Keratinocyte (primary cell): ENCODE results near the gene SLC25A52.

Source experiments
- EZH2 ChIP-seq: IDR thresholded peaks from one replicate; pipeline ENCODE4 v1.6.1; 2012; ENCODE audit warnings: inconsistent platforms, mild to moderate bottlenecking, low read length, moderate library complexity
- TF ChIP-seq, protein P1 (sequence below), 3 experiments: IDR thresholded peaks in 1 of 3; conservative IDR thresholded peaks in 1 of 3; optimal IDR thresholded peaks in 1 of 3; 2 replicates in 2 of 3; 3 replicates in 1 of 3; pipeline versions ENCODE3 to v1.5.1; 2011; ENCODE audit warnings: low read length in 3 of 3, mild to moderate bottlenecking in 3 of 3, moderate library complexity in 2 of 3, control low read depth in 1 of 3, inconsistent platforms in 1 of 3; ENCODE audit not compliant: insufficient read depth in 2 of 3; ENCODE audit errors: extremely low read depth in 1 of 3

GRCh38 chr18:31801078-31801477 is 40.4 kb upstream of the SLC25A52 start:
- TF ChIP-seq, protein P1, sequence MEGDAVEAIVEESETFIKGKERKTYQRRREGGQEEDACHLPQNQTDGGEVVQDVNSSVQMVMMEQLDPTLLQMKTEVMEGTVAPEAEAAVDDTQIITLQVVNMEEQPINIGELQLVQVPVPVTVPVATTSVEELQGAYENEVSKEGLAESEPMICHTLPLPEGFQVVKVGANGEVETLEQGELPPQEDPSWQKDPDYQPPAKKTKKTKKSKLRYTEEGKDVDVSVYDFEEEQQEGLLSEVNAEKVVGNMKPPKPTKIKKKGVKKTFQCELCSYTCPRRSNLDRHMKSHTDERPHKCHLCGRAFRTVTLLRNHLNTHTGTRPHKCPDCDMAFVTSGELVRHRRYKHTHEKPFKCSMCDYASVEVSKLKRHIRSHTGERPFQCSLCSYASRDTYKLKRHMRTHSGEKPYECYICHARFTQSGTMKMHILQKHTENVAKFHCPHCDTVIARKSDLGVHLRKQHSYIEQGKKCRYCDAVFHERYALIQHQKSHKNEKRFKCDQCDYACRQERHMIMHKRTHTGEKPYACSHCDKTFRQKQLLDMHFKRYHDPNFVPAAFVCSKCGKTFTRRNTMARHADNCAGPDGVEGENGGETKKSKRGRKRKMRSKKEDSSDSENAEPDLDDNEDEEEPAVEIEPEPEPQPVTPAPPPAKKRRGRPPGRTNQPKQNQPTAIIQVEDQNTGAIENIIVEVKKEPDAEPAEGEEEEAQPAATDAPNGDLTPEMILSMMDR (optimal IDR thresholded peaks at IDR 0.05 in 1 of 3, IDR thresholded peaks at IDR 0.05 in 1 of 3, conservative IDR thresholded peaks at IDR 0.05 in 1 of 3; ENCODE audit: extremely low read depth in 1 of 3, insufficient read depth in 2 of 3, low read length in 3 of 3): no peak
- no peak for TF ChIP-seq EZH2
